ENCODE data around the gene CLCN1. TPM values are rescaled to one million over a fixed set of nuclear protein-coding genes. Genes with fewer than 3 reads are reported as not detected.

Gene CLCN1
- total RNA-seq, 2 experiments from 2014 or later = not detected

DNA sequence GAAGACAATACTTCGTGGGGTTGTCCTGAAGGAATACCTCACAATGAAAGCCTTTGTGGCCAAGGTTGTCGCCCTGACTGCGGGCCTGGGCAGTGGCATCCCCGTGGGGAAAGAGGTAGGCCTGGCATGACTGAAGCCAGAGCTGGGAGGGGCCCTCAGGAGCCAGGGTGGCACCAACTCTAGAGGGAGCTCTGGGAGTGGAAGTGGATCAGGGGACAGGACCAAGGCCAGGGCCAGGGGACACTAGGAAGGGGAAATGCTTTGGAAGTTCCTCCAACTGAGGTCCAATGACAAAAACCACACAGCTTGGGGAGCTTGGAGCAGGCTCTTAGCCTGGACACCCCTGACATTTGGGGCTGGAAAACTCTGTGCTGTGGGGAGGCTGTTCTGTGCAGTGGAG lies 5.8 kb downstream of the CLCN1 start:
- DNase-seq (ENCODE audit: low spot score) = no peak
- no TSS peak for BruUV-seq (replicated peaks)
- POLR2A ChIA-PET = interaction anchor here (1.4 kb wide), 1 partner anchor 12 kb away, joined by 5 read pairs; no protein-coding TSS in a partner anchor

DNA sequence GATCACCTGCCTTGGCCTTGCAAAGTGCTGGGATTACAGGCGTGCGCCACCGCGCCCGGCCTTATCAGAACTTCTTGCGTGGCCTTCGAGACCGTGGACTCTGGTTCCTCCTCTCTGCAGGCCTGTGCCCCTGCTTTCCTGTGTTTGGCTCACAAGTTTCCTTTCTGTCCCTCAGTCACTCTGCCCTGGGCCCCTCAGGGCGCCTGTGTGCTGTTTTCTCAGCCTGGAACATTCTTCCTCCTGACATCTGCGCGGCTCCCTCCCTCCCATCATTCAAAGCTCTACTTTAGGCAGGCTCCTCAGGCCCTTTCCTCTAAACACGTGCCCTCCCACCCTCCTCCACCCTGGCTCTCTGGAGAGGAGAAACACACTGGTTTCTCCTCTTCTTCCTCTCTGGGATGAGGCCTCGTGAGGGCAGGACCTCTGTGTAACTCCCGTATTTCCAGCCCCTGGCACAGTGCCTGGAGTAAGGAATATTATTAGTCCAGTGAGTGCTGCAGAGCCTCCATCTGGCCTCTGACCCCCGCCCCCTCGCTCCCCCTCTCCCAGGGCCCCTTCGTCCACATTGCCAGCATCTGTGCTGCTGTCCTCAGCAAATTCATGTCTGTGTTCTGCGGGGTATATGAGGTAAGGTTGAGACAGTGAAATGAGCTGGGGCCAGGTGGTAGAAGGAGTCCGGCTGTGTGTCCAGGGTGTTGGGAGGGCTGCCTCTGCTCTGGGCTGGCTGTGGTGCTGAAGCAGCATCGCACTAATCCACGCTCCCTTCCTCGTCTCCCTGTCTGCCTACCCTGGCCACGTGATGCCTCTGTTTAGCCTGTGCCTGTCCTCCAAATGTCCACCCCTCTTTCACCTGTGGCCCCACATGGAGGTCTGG lies 7.1 kb downstream of the CLCN1 start:
- no peak for DNase-seq (ENCODE audit: low spot score)
- TF ChIP-seq EZH2phosphoT487 (IDR thresholded peaks at IDR 0.05; ENCODE audit: borderline replicate concordance, low read depth, low read length) = no peak
- TF ChIP-seq, protein P1, sequence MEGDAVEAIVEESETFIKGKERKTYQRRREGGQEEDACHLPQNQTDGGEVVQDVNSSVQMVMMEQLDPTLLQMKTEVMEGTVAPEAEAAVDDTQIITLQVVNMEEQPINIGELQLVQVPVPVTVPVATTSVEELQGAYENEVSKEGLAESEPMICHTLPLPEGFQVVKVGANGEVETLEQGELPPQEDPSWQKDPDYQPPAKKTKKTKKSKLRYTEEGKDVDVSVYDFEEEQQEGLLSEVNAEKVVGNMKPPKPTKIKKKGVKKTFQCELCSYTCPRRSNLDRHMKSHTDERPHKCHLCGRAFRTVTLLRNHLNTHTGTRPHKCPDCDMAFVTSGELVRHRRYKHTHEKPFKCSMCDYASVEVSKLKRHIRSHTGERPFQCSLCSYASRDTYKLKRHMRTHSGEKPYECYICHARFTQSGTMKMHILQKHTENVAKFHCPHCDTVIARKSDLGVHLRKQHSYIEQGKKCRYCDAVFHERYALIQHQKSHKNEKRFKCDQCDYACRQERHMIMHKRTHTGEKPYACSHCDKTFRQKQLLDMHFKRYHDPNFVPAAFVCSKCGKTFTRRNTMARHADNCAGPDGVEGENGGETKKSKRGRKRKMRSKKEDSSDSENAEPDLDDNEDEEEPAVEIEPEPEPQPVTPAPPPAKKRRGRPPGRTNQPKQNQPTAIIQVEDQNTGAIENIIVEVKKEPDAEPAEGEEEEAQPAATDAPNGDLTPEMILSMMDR (conservative IDR thresholded peaks at IDR 0.05; ENCODE audit: low read length) = no peak
- Histone ChIP-seq H3K9me3 (ENCODE audit: low read length) (no peaks in the 10 kb centered on the region), H3K4me1 (ENCODE audit: insufficient read depth, low read length, poor library complexity, severe bottlenecking) (peaks cover 25% of the 10 kb centered on the region), H3K4me2 (ENCODE audit: low read length) (no peak overlapping the region), H2AFZ (ENCODE audit: low read length) (no peak overlapping the region), H3K4me3 (ENCODE audit: low read depth, low read length, poor library complexity, severe bottlenecking) (no peak overlapping the region), H3K9me2 (ENCODE audit: insufficient read depth, low read length) (no peaks in the 10 kb centered on the region), H4K20me1 (ENCODE audit: insufficient read depth, low read length) (no peaks in the 10 kb centered on the region), H3K79me2 (ENCODE audit: insufficient read depth, low read depth, low read length) (no peaks in the 10 kb centered on the region), H3K36me3 (ENCODE audit: insufficient read depth, low read length) (no peaks in the 10 kb centered on the region), H3K27ac (ENCODE audit: low read depth, low read length, poor library complexity, severe bottlenecking) (no peak overlapping the region)
- POLR2A ChIA-PET = interaction anchor here (0.6 to 1.4 kb wide), 2 partner anchors 13 to 73 kb away, joined by 3 to 5 read pairs; no protein-coding TSS in a partner anchor
- BruUV-seq (replicated peaks) = no TSS peak
- intact Hi-C loops (cut with micrococcal nuclease; ENCODE audit: unreplicated experiment) = no loop called here
- CTCF ChIA-PET (ENCODE audit: unreplicated experiment) = no interaction called here

More for the DNA sequence above, 5.8 kb downstream of the CLCN1 start:
- Histone ChIP-seq H3K4me1 (ENCODE audit: insufficient read depth, low read length, poor library complexity, severe bottlenecking) (peaks cover 22% of the 10 kb centered on the region), H3K27ac (ENCODE audit: low read depth, low read length, poor library complexity, severe bottlenecking) (no peak overlapping the region), H3K9me2 (ENCODE audit: insufficient read depth, low read length) (no peaks in the 10 kb centered on the region), H3K36me3 (ENCODE audit: insufficient read depth, low read length) (no peaks in the 10 kb centered on the region), H2AFZ (ENCODE audit: low read length) (no peak overlapping the region), H3K9me3 (ENCODE audit: low read length) (no peaks in the 10 kb centered on the region), H3K4me2 (ENCODE audit: low read length) (no peak overlapping the region), H3K79me2 (ENCODE audit: insufficient read depth, low read depth, low read length) (no peaks in the 10 kb centered on the region), H4K20me1 (ENCODE audit: insufficient read depth, low read length) (no peaks in the 10 kb centered on the region), H3K4me3 (ENCODE audit: low read depth, low read length, poor library complexity, severe bottlenecking) (no peak overlapping the region)
- CTCF ChIA-PET (ENCODE audit: unreplicated experiment) = no interaction called here
- TF ChIP-seq EZH2phosphoT487 (IDR thresholded peaks at IDR 0.05; ENCODE audit: borderline replicate concordance, low read depth, low read length) = no peak
- TF ChIP-seq, protein P1 (conservative IDR thresholded peaks at IDR 0.05; ENCODE audit: low read length) = no peak
- intact Hi-C loops (cut with micrococcal nuclease; ENCODE audit: unreplicated experiment) = no loop called here

DNA sequence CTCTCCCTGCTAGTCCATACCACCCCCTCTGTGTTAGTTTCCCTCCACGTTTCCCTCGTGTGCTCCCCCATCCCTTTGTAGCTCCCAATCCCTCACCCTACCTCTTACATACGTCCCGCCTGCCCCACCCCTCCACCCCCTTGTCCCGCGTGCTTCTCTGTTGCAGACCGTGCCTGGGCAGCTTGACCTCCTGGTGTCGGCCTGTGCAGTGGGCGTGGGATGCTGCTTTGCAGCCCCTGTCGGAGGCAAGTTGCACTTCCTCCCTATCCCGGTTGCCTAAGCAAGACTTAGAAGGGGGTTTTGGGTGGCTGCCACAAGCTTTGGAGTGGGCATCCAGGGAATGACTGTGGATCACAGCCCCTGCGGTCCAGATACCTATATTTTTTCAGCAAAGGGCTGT lies 7.7 kb downstream of the CLCN1 start:
- intact Hi-C loops (cut with micrococcal nuclease; ENCODE audit: unreplicated experiment) = no loop called here
- POLR2A ChIA-PET = interaction anchor here (0.6 kb wide), 1 partner anchor 74 kb away, joined by 3 read pairs; no protein-coding TSS in a partner anchor
- Histone ChIP-seq H3K36me3 (ENCODE audit: insufficient read depth, low read length) (no peaks in the 10 kb centered on the region), H3K4me1 (ENCODE audit: insufficient read depth, low read length, poor library complexity, severe bottlenecking) (peaks cover 31% of the 10 kb centered on the region), H3K27ac (ENCODE audit: low read depth, low read length, poor library complexity, severe bottlenecking) (no peak overlapping the region), H3K4me3 (ENCODE audit: low read depth, low read length, poor library complexity, severe bottlenecking) (no peak overlapping the region), H3K9me2 (ENCODE audit: insufficient read depth, low read length) (no peaks in the 10 kb centered on the region), H3K4me2 (ENCODE audit: low read length) (no peak overlapping the region), H4K20me1 (ENCODE audit: insufficient read depth, low read length) (no peaks in the 10 kb centered on the region), H3K79me2 (ENCODE audit: insufficient read depth, low read depth, low read length) (no peaks in the 10 kb centered on the region), H3K9me3 (ENCODE audit: low read length) (no peaks in the 10 kb centered on the region), H2AFZ (ENCODE audit: low read length) (no peak overlapping the region)
- no peak for TF ChIP-seq EZH2phosphoT487 (IDR thresholded peaks at IDR 0.05; ENCODE audit: borderline replicate concordance, low read depth, low read length)
- TF ChIP-seq, protein P1 (conservative IDR thresholded peaks at IDR 0.05; ENCODE audit: low read length) = no peak
- CTCF ChIA-PET (ENCODE audit: unreplicated experiment) = no interaction called here
- no TSS peak for BruUV-seq (replicated peaks)
- no peak for DNase-seq (ENCODE audit: low spot score)

Data from OCI-LY7 (cell line).